Ascending aorta (tissue), 2 donors: ENCODE results near the gene ANKRD29. TPM values are rescaled to one million over a fixed set of nuclear protein-coding genes. Genes with fewer than 3 reads are reported as not detected.

Source experiments
- DNase-seq, 2 donors: peaks; one replicate each; pipeline ENCODE4 v3.0.0-alpha.2; 2019; ENCODE audit warnings: low spot score in 2 of 2
- H3K27ac ChIP-seq, 2 donors: fragments of 200-600 bp; sonication (generic); one replicate each; pipeline ENCODE4 v1.5.1; 2016 to 2017; ENCODE audit warnings: mild to moderate bottlenecking in 1 of 2
- H3K27me3 ChIP-seq: fragments of 200-600 bp; sonication (generic); one replicate; pipeline ENCODE4 v1.5.1; 2017
- H3K36me3 ChIP-seq, 2 donors: fragments of 200-600 bp; sonication (generic); one replicate each; pipeline ENCODE4 v1.5.1; 2016
- H3K4me1 ChIP-seq, 2 donors: fragments of 200-600 bp; sonication (generic); one replicate each; pipeline ENCODE4 v1.5.1; 2016 to 2017; ENCODE audit warnings: mild to moderate bottlenecking in 1 of 2
- H3K4me3 ChIP-seq, 2 donors: fragments of 200-600 bp; sonication (generic); one replicate each; pipeline ENCODE4 v1.5.1; 2016 to 2017; ENCODE audit warnings: mild to moderate bottlenecking in 1 of 2
- H3K9me3 ChIP-seq, 2 donors: fragments of 200-600 bp; sonication (generic); one replicate each; pipeline ENCODE4 v1.5.1; 2016
- CTCF ChIP-seq, 3 experiments: fragments of 200-600 bp in 2 of 3; fragments of 450-650 bp in 1 of 3; sonication (generic) in 2 of 3; IDR thresholded peaks; one replicate each; pipeline ENCODE4 v1.5.1; 2016 to 2019; ENCODE audit warnings: antibody characterized with exemption in 3 of 3, mild to moderate bottlenecking in 1 of 3, moderate library complexity in 1 of 3
- intact Hi-C: fragments of 100-400 bp; cut with DNase I; formaldehyde crosslinking; loops from one replicate; pipeline ENCODE4 v1.15.1; 2023
- total RNA-seq: library from RNA; depleted of rRNA; stranded (reverse); fragments of >200 nt; gene quantifications from one replicate; pipeline ENCODE4 v1.1.0, GENCODE V29; 2016

ANKRD29 gene
- total RNA-seq, 1 donor from 2014 or later: 118 TPM

GRCh38 chr18:23648940-23649607 lies 13.6 kb downstream of the ANKRD29 start:
- Histone ChIP-seq H3K27me3 (no peaks in the 10 kb centered on the region), H3K27ac (no peak overlapping the region), H3K4me1 (no peaks in the 10 kb centered on the region), H3K4me3 (no peak overlapping the region), H3K36me3 (no peaks in the 10 kb centered on the region), H3K9me3 (no peaks in the 10 kb centered on the region)
- intact Hi-C loops: no loop called here
- no peak for TF ChIP-seq CTCF (IDR thresholded peaks at IDR 0.05)
- no peak for DNase-seq

- H3K4me1 ChIP-seq: no peaks in the 10 kb centered on the region
- no peak for TF ChIP-seq CTCF (IDR thresholded peaks at IDR 0.05)
- no peak overlapping the region for H3K4me3 ChIP-seq
- H3K9me3 ChIP-seq: no peaks in the 10 kb centered on the region
- no peak overlapping the region for H3K27ac ChIP-seq
- no peaks in the 10 kb centered on the region for H3K36me3 ChIP-seq
- intact Hi-C loops: no loop called here
- no peaks in the 10 kb centered on the region for H3K27me3 ChIP-seq
- no peak for DNase-seq
These were observed 14.3 kb downstream of the ANKRD29 start for GRCh38 chr18:23648456-23648855.

GRCh38 chr18:23646282-23646681 lies 16.4 kb downstream of the ANKRD29 start:
- TF ChIP-seq CTCF (IDR thresholded peaks at IDR 0.05): no peak
- intact Hi-C loops: no loop called here
- Histone ChIP-seq H3K27me3 (no peaks in the 10 kb centered on the region), H3K9me3 (no peaks in the 10 kb centered on the region), H3K4me1 (no peaks in the 10 kb centered on the region), H3K36me3 (no peaks in the 10 kb centered on the region), H3K4me3 (no peak overlapping the region), H3K27ac (no peak overlapping the region)
- DNase-seq: no peak

DNA sequence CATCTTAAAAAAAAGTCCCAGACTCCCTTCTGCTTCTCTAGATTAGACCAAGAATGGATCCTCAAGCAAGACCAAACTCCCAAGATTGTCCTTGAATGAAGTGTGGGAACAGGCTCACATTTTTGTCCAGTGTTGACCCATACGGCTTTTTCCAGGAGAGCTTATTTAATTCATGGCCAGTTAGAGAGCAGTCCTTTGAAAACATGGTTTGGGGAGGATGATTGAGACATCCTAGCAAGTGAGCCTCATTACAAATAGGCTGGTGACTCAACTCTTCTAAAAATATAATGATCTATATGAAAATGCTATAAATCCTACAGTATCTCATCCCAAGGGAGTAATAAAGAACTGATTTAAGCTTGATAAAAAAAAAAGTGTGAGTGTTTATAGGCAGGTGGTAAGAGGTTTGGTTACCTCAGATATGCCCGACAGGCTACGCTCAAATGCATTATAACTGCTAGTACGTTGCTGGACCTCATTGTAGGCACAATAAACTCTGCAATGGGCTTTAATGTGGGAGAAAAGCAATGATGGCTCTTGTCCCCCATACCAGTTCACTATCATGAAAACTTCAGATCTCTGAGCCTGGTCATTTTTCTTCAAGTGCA lies 17.0 kb downstream of the ANKRD29 start:
- Histone ChIP-seq H3K27me3 (no peaks in the 10 kb centered on the region), H3K4me1 (no peaks in the 10 kb centered on the region), H3K36me3 (no peaks in the 10 kb centered on the region), H3K9me3 (no peaks in the 10 kb centered on the region), H3K4me3 (no peak overlapping the region), H3K27ac (no peak overlapping the region)
- TF ChIP-seq CTCF (IDR thresholded peaks at IDR 0.05): no peak
- no peak for DNase-seq
- intact Hi-C loops: no loop called here

- no peak overlapping the region for H3K27ac ChIP-seq
- intact Hi-C loops: no loop called here
These were observed 18.8 kb downstream of the ANKRD29 start for GRCh38 chr18:23643815-23644490.

More at GRCh38 chr18:23643815-23644490, 18.8 kb downstream of the ANKRD29 start:
- Histone ChIP-seq H3K4me3 (no peak overlapping the region), H3K9me3 (no peaks in the 10 kb centered on the region), H3K36me3 (no peaks in the 10 kb centered on the region), H3K4me1 (no peaks in the 10 kb centered on the region), H3K27me3 (no peaks in the 10 kb centered on the region)
- no peak for DNase-seq
- TF ChIP-seq CTCF (IDR thresholded peaks at IDR 0.05): no peak
